SK-N-SH (cell line): ENCODE data around the gene CP. TPM values are rescaled to one million over a fixed set of nuclear protein-coding genes. Genes with fewer than 3 reads are reported as not detected.

Source experiments
- CTCF ChIA-PET: fragments of 300-600, 350-600 bp; formaldehyde crosslinking; extraction: SDS; loops from one replicate; lab custom pipeline; 2021; lab: Yijun Ruan, JAX
- POLR2A ChIA-PET: fragments of 350-600 bp; sonication (Branson Sonifier 250); formaldehyde crosslinking; extraction: SDS; loops from one replicate; lab custom pipeline; 2020; ENCODE audit warnings: antibody characterized with exemption, inconsistent platforms; lab: Yijun Ruan, JAX
- DNase-seq: peaks from one replicate; pipeline ENCODE4 v3.0.0; 2012
- H2AFZ ChIP-seq: fragments of 200-600 bp; sonication (generic); 2 replicates; pipeline ENCODE4 v1.8.1; 2016; ENCODE audit warnings: antibody characterized with exemption, mild to moderate bottlenecking, low read depth
- H3F3A ChIP-seq: fragments of 200-600 bp; sonication (generic); replicated peaks from 2 replicates; pipeline ENCODE3; 2016; ENCODE audit warnings: antibody characterized with exemption, mild to moderate bottlenecking; ENCODE audit not compliant: insufficient read depth
- H3K27ac ChIP-seq, 2 experiments: fragments of 200-500 bp in 1 of 2; fragments of 200-600 bp in 1 of 2; sonication (Bioruptor generic) in 1 of 2; sonication (generic), shearing (Covaris generic) in 1 of 2; 2 replicates each; pipeline versions ENCODE4 v1.5.1 to v1.6.1; 2014 to 2016; ENCODE audit warnings: low read depth in 2 of 2, inconsistent platforms in 1 of 2, low read length in 1 of 2, mild to moderate bottlenecking in 1 of 2, mixed read lengths in 1 of 2
- H3K27me3 ChIP-seq: fragments of 200-600 bp; sonication (generic), shearing (Covaris generic); 2 replicates; pipeline ENCODE4 v1.6.1; 2016; ENCODE audit warnings: mixed run types; ENCODE audit not compliant: insufficient read depth
- H3K36me3 ChIP-seq, 2 experiments: fragments of 200-500 bp in 1 of 2; fragments of 200-600 bp in 1 of 2; sonication (Bioruptor generic) in 1 of 2; sonication (generic) in 1 of 2; replicated peaks in 1 of 2; 2 replicates each; pipeline versions ENCODE3 to v1.5.1; 2014 to 2016; ENCODE audit warnings: low read length in 1 of 2, mild to moderate bottlenecking in 1 of 2; ENCODE audit not compliant: insufficient read depth in 2 of 2, control insufficient read depth in 1 of 2
- H3K4me1 ChIP-seq, 2 experiments: fragments of 200-500 bp in 1 of 2; fragments of 200-600 bp in 1 of 2; sonication (Bioruptor generic) in 1 of 2; sonication (generic), shearing (Covaris generic) in 1 of 2; 2 replicates each; pipeline versions ENCODE4 v1.5.1 to v1.6.1; 2014 to 2016; ENCODE audit warnings: low read depth in 1 of 2, low read length in 1 of 2, mixed run types in 1 of 2; ENCODE audit not compliant: insufficient read depth in 2 of 2, control insufficient read depth in 1 of 2
- H3K4me2 ChIP-seq: fragments of 200-600 bp; sonication (generic), shearing (Covaris generic); 2 replicates; pipeline ENCODE4 v1.6.1; 2017; ENCODE audit warnings: mixed run types
- H3K4me3 ChIP-seq, 2 experiments: fragments of 200-500 bp in 1 of 2; fragments of 200-600 bp in 1 of 2; sonication (Bioruptor generic) in 1 of 2; sonication (generic), shearing (Covaris generic) in 1 of 2; 2 replicates each; pipeline versions ENCODE4 v1.5.1 to v1.8.1; 2014 to 2016; ENCODE audit warnings: low read depth in 2 of 2, inconsistent platforms in 1 of 2, low read length in 1 of 2, mild to moderate bottlenecking in 1 of 2, mixed read lengths in 1 of 2, moderate library complexity in 1 of 2
- H3K79me2 ChIP-seq: fragments of 200-600 bp; sonication (generic); 2 replicates; pipeline ENCODE4 v1.8.1; 2017; ENCODE audit warnings: mild to moderate bottlenecking; ENCODE audit not compliant: insufficient read depth
- H3K9ac ChIP-seq: fragments of 200-600 bp; sonication (generic); 2 replicates; pipeline ENCODE4 v1.6.1; 2017; ENCODE audit warnings: mixed run types
- H3K9me2 ChIP-seq: fragments of 200-600 bp; sonication (generic); 2 replicates; pipeline ENCODE4 v1.6.1; 2017; ENCODE audit warnings: mixed run types
- H3K9me3 ChIP-seq: fragments of 200-600 bp; sonication (generic); 2 replicates; pipeline ENCODE4 v1.6.1; 2017; ENCODE audit warnings: mixed run types, mild to moderate bottlenecking, moderate library complexity
- H4K20me1 ChIP-seq: fragments of 200-600 bp; sonication (generic); 2 replicates; pipeline ENCODE4 v1.6.1; 2017; ENCODE audit warnings: mild to moderate bottlenecking, mixed run types; ENCODE audit not compliant: insufficient read depth
- EP300 ChIP-seq, 2 experiments: IDR thresholded peaks; 2 replicates each; pipeline versions ENCODE4 v1.4.0 to v1.6.1; 2012; ENCODE audit warnings: borderline replicate concordance in 1 of 2, low read depth in 1 of 2, low read length in 1 of 2
- FOSL2 ChIP-seq: IDR thresholded peaks from 2 replicates; pipeline ENCODE4 v1.4.0; 2012; ENCODE audit warnings: low read depth, mild to moderate bottlenecking, moderate library complexity, borderline replicate concordance
- FOXJ3 ChIP-seq: sonication (generic); formaldehyde crosslinking; IDR thresholded peaks from 2 replicates; pipeline ENCODE4 v1.5.1; 2020; ENCODE audit warnings: mild to moderate bottlenecking, missing genetic modification reagents
- FOXM1 ChIP-seq: IDR thresholded peaks from 2 replicates; pipeline ENCODE4 v1.4.0; 2012; ENCODE audit warnings: low read depth, mild to moderate bottlenecking
- GABPA ChIP-seq: IDR thresholded peaks from 2 replicates; pipeline ENCODE4 v1.4.0; 2012; ENCODE audit warnings: low read depth, mild to moderate bottlenecking
- GATA2 ChIP-seq: sonication (generic); formaldehyde crosslinking; IDR thresholded peaks from 2 replicates; pipeline ENCODE4 v1.5.0; 2020; ENCODE audit warnings: mild to moderate bottlenecking, missing genetic modification reagents
- NFIC ChIP-seq: IDR thresholded peaks from 2 replicates; pipeline ENCODE4 v1.4.0; 2012; ENCODE audit warnings: borderline replicate concordance
- NRF1 ChIP-seq: IDR thresholded peaks from 2 replicates; pipeline ENCODE4 v1.6.1; 2012; ENCODE audit warnings: low read depth, mild to moderate bottlenecking, low read length
- RAD21 ChIP-seq: IDR thresholded peaks from 2 replicates; pipeline ENCODE4 v1.6.1; 2012; ENCODE audit warnings: mild to moderate bottlenecking, low read length
- RFX5 ChIP-seq: IDR thresholded peaks from 2 replicates; pipeline ENCODE4 v1.6.1; 2012; ENCODE audit warnings: mild to moderate bottlenecking, improper control_type of control experiment, low read length
- RXRA ChIP-seq: IDR thresholded peaks from 2 replicates; pipeline ENCODE4 v1.4.0; 2012; ENCODE audit warnings: low read depth, mild to moderate bottlenecking, borderline replicate concordance
- SIN3A ChIP-seq: IDR thresholded peaks from 2 replicates; pipeline ENCODE4 v1.6.1; 2012; ENCODE audit warnings: low read depth, mild to moderate bottlenecking, low read length, moderate library complexity, borderline replicate concordance
- SMC3 ChIP-seq: IDR thresholded peaks from 2 replicates; pipeline ENCODE4 v1.6.1; 2012; ENCODE audit warnings: low read depth, low read length, improper control_type of control experiment
- TAF1 ChIP-seq: IDR thresholded peaks from 2 replicates; pipeline ENCODE4 v1.6.1; 2012; ENCODE audit warnings: low read depth, mild to moderate bottlenecking, low read length, moderate library complexity, borderline replicate concordance
- TCF12 ChIP-seq: IDR thresholded peaks from 2 replicates; pipeline ENCODE4 v1.4.0; 2012
- WGBS: methylation state at CpG from one replicate; pipeline ENCODE4 v1.1.6; 2017; ENCODE audit warnings: low lambda C conversion rate; 5-methylcytosine and 5-hydroxymethylcytosine counted together
- polyA plus RNA-seq, 3 experiments: library from polyadenylated mRNA; depleted of rRNA; stranded (reverse); fragments of >200 nt; gene quantifications; 2 replicates each; pipeline ENCODE4 v1.2.3, GENCODE V29; 2012
- TF ChIP-seq, protein P1 (sequence below): IDR thresholded peaks from 2 replicates; pipeline ENCODE4 v1.4.0; 2012; ENCODE audit warnings: low read depth
- TF ChIP-seq, protein P2 (sequence below): IDR thresholded peaks from 2 replicates; pipeline ENCODE4; 2012
- TF ChIP-seq, protein P3 (sequence below): IDR thresholded peaks from 2 replicates; pipeline ENCODE4 v1.4.0; 2012; ENCODE audit warnings: low read depth, borderline replicate concordance

The CP gene
- polyA plus RNA-seq, 1 of the 3 experiments (the other 2 are of a cell fraction) = not detected

DNA sequence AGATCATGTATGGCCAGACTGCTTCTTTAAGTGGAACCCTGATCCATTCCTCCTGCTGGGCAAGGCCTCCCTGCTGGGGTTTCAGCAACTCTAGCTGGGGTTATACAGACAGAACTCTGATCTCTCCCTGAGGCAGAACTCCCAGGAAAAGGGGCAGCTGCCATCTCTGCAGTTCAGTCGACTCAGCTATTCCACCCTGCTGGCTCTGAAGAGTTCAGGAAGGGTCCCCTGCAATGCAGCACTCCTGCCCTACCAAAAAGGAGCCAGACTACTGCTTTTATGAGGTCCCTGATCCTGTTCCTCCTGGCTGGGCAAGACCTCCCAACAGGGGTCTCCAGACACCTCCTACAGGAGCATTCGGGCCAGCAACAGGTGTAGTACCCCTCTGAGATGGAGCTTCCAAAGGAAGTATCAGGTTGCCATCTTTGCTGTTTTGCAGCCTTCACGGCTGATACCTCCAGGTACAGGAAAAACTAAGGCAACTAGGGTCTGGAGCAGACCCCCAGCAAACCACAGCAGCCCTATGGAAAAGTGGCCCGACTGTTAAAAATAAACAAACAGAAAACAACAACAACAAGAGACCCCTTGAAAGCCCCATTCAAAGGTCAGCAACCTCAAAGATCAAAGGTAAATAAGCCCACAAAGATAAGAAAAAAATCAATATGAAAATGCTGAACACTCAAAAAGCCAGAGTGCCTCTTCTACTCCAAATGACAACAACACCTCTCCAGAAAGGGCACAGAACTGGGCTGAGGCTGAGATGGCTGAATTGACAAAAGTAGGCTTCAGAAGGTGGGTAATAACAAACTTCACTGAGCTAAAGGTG, 14.2 kb upstream of the CP start:
- WGBS = 81% methylated on average over 2 of the region's 4 CpGs
- DNase-seq = no peak
- Histone ChIP-seq H3K27ac (no peak overlapping the region), H3K9me2 (no peaks in the 10 kb centered on the region), H2AFZ (no peak overlapping the region), H3K27me3 (no peaks in the 10 kb centered on the region), H3F3A (no peaks in the 10 kb centered on the region), H3K4me2 (no peak overlapping the region), H3K4me1 (peaks cover 0 to 2% of the 10 kb centered on the region in 2 experiments; a peak in 1 of 4 replicates), H4K20me1 (no peaks in the 10 kb centered on the region), H3K9ac (no peak overlapping the region), H3K4me3 (no peak overlapping the region), H3K79me2 (no peaks in the 10 kb centered on the region), H3K36me3 (no peaks in the 10 kb centered on the region), H3K9me3 (no peaks in the 10 kb centered on the region)
- ChIA-PET CTCF (interaction anchor here (1.5 kb wide), 1 partner anchor 116 kb away, joined by 3 read pairs; no protein-coding TSS in a partner anchor), POLR2A (no interaction called here)
- TF ChIP-seq SIN3A (no peak), NRF1 (no peak), SMC3 (no peak), FOXJ3 (CRISPR knock-in tag) (no peak), EP300 (IDR thresholded peaks at IDR 0.05; ENCODE audit: borderline replicate concordance in 1 of 2, low read depth in 1 of 2, low read length in 1 of 2) (no peak), FOXM1 (no peak), GATA2 (no peak), RXRA (no peak), GABPA (no peak), FOSL2 (no peak), TAF1 (no peak), RAD21 (no peak), RFX5 (no peak)
- TF ChIP-seq, protein P1, sequence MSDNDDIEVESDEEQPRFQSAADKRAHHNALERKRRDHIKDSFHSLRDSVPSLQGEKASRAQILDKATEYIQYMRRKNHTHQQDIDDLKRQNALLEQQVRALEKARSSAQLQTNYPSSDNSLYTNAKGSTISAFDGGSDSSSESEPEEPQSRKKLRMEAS = no peak
- TF ChIP-seq, protein P2, sequence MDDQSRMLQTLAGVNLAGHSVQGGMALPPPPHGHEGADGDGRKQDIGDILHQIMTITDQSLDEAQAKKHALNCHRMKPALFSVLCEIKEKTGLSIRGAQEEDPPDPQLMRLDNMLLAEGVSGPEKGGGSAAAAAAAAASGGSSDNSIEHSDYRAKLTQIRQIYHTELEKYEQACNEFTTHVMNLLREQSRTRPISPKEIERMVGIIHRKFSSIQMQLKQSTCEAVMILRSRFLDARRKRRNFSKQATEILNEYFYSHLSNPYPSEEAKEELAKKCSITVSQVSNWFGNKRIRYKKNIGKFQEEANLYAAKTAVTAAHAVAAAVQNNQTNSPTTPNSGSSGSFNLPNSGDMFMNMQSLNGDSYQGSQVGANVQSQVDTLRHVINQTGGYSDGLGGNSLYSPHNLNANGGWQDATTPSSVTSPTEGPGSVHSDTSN = no peak

DNA sequence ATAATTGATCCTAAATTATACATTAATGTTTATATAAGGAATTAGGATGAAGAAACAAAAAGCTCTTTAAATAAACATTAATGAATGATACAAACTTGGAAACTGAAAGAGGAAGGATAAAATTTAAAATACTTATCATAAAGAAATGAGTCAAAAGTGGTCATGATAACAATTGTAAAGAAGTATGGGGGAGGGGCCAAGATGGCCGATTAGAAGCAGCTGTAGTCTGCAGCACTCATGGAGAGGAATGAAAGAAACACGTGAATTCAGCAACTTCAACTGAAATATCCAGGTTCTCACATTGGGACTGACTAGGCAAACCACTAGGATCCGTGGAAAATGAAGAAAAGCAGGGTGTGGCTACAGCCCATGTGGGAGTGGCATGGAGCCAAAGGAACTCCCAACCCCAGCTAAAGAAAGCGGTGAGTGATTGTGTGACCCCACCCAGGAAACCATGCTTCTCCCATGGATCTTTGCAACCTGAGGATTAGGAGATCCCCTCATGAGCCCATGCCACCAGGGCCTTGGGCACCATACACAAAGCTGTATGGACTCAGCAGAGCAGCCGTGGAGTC, 13.1 kb upstream of the CP start:
- ChIA-PET CTCF (interaction anchor here (1.5 kb wide), 1 partner anchor 114 kb away, joined by 3 read pairs; no protein-coding TSS in a partner anchor), POLR2A (no interaction called here)

More for the DNA sequence above, 13.1 kb upstream of the CP start:
- 86% methylated on average over 4 of the region's 5 CpGs for WGBS
- H3K36me3 ChIP-seq = no peaks in the 10 kb centered on the region
- no peak overlapping the region for H3K4me3 ChIP-seq
- H3K9ac ChIP-seq = no peak overlapping the region
- DNase-seq = no peak
- H3K79me2 ChIP-seq = no peaks in the 10 kb centered on the region
- H3K9me3 ChIP-seq = no peaks in the 10 kb centered on the region
- peaks cover 0 to 2% of the 10 kb centered on the region in 2 experiments; a peak in 1 of 4 replicates for H3K4me1 ChIP-seq
- H3K27me3 ChIP-seq = no peaks in the 10 kb centered on the region
- H2AFZ ChIP-seq = no peak overlapping the region
- TF ChIP-seq, protein P3, sequence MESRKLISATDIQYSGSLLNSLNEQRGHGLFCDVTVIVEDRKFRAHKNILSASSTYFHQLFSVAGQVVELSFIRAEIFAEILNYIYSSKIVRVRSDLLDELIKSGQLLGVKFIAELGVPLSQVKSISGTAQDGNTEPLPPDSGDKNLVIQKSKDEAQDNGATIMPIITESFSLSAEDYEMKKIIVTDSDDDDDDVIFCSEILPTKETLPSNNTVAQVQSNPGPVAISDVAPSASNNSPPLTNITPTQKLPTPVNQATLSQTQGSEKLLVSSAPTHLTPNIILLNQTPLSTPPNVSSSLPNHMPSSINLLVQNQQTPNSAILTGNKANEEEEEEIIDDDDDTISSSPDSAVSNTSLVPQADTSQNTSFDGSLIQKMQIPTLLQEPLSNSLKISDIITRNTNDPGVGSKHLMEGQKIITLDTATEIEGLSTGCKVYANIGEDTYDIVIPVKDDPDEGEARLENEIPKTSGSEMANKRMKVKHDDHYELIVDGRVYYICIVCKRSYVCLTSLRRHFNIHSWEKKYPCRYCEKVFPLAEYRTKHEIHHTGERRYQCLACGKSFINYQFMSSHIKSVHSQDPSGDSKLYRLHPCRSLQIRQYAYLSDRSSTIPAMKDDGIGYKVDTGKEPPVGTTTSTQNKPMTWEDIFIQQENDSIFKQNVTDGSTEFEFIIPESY = no peak
- TF ChIP-seq RAD21 (no peak), TCF12 (no peak), GATA2 (no peak), FOXJ3 (CRISPR knock-in tag) (no peak), NFIC (no peak)
- TF ChIP-seq, protein P2 = no peak
- H3F3A ChIP-seq = no peaks in the 10 kb centered on the region
- no peak overlapping the region for H3K4me2 ChIP-seq
- H3K9me2 ChIP-seq = no peaks in the 10 kb centered on the region
- H4K20me1 ChIP-seq = no peaks in the 10 kb centered on the region
- H3K27ac ChIP-seq = no peak overlapping the region
